HUES6 (cell line): Measurements from ENCODE around the gene PPM1H.

ENCODE experiments used
- H3K27ac ChIP-seq: 2 replicates; pipeline ENCODE4 v1.7.0; 2013; ENCODE audit warnings: low read depth, mild to moderate bottlenecking, low read length, inconsistent platforms
- H3K27me3 ChIP-seq: 2 replicates; pipeline ENCODE4 v1.6.1; 2013; ENCODE audit warnings: low read length; ENCODE audit not compliant: control insufficient read depth, insufficient read depth
- H3K36me3 ChIP-seq: 2 replicates; pipeline ENCODE4 v1.6.1; 2013; ENCODE audit warnings: low read length; ENCODE audit not compliant: control insufficient read depth, insufficient read depth
- H3K4me1 ChIP-seq: 2 replicates; pipeline ENCODE4 v1.6.1; 2013; ENCODE audit warnings: low read length; ENCODE audit not compliant: control insufficient read depth, insufficient read depth
- H3K4me3 ChIP-seq: 2 replicates; pipeline ENCODE4 v1.5.1; 2013; ENCODE audit warnings: low read depth, low read length
- H3K9ac ChIP-seq: one replicate; pipeline ENCODE4 v1.6.1; 2013; ENCODE audit warnings: mild to moderate bottlenecking, low read length
- H3K9me3 ChIP-seq: 2 replicates; pipeline ENCODE4 v1.6.1; 2013; ENCODE audit warnings: low read depth, low read length; ENCODE audit not compliant: control insufficient read depth, insufficient read depth

The PPM1H gene

DNA sequence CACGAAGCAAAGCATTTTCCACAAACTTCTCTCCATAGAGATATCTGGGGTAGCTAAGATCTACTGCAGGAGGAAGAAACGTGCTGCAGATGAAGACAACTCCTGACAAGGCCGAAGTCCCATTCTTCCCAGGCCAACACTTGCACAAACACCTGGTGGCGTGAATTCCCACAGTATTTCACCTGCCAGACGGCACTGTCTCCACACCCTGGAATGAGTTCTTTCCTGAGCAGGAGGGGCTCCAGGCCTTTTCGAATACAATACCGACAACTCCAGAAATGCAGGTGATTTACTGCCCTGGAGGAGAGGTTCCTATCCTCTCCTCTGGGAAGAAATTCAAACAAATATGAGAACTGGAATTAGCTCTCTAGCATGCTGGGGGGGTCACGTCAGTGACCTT, 288.4 kb downstream of the PPM1H start:
- Histone ChIP-seq H3K9ac (no peak overlapping the region), H3K36me3 (peaks cover 10% of the 10 kb centered on the region; the same call in 1 of the 2 replicates), H3K4me1 (peaks cover 35% of the 10 kb centered on the region), H3K4me3 (no peak overlapping the region), H3K27me3 (no peaks in the 10 kb centered on the region; the same call in 1 of the 2 replicates), H3K27ac (no peak overlapping the region), H3K9me3 (peaks cover 2% of the 10 kb centered on the region; the same call in 1 of the 2 replicates)

DNA sequence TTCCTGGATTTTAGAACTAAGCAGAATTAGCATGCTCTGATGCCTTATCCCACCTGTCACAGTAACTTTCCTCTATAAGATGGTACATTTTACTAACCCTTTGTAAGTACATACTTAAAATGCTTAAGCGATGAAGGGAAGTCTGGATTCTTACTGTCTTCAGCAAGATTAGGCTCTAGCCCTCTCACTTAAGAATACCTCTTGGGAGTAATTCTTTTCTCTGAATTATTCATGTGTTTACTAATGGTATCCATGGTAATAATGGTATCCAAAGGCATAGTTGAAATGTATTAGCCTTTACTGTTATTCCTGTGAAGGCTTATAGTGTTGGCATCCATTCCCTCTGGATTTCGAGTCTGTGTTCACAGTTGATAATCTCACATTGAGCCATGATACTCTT, 291.5 kb downstream of the PPM1H start:
- Histone ChIP-seq H3K27me3 (no peaks in the 10 kb centered on the region), H3K9ac (no peak overlapping the region), H3K36me3 (peaks cover 9% of the 10 kb centered on the region; the same call in 1 of the 2 replicates), H3K4me3 (no peak overlapping the region), H3K4me1 (peaks cover 44% of the 10 kb centered on the region), H3K27ac (no peak overlapping the region), H3K9me3 (no peaks in the 10 kb centered on the region)

DNA sequence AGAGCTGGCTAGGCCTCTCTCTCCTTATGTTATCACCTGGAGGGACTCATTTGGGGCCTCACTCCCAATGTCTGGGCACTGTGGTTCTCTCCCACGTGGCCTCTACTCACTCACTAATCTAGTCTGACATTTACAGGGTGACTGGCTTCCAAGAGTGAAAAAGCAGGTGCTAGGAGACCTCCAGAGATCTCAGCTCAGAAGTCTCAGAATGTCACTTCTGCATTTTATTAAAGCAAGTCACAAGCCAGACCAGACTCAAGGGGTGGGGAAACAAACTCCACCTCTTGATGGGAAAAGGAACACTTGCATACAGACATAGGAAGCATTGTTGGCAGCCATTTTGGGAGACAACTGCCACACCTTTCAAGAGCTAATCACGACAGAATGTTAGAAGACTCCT, 292.5 kb downstream of the PPM1H start:
- H3K27me3 ChIP-seq: no peaks in the 10 kb centered on the region
- H3K36me3 ChIP-seq: peaks cover 5% of the 10 kb centered on the region; the same call in 1 of the 2 replicates
- peaks cover 43% of the 10 kb centered on the region for H3K4me1 ChIP-seq
- no peak overlapping the region for H3K27ac ChIP-seq
- H3K9me3 ChIP-seq: no peaks in the 10 kb centered on the region
- no peak overlapping the region for H3K9ac ChIP-seq
- H3K4me3 ChIP-seq: no peak overlapping the region

DNA sequence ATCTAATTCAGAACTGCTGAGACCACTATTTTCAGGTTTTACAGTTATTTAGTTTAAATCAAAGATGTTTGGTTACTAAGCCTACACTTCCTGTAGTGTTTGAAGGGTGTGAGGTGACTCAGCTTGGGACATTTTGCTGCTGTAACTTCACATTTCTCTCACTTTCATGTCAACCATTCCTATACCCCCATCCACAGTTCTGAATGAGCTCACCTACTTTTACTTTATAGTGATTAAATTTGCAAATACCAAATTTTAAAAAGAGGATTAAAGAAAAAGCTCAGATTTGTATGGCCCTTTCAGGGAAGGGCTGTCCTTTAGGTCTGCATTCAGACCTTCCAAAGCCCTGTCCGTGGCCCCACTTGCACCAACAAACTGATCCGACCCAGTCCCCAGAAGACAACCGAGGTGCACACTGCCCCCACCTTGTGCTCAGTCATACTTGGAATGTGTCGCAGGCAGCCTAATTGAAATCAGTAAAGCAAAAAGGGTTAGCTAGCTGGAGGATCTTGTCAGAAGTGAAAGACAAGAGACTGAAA, 294.0 kb downstream of the PPM1H start:
- H3K27ac ChIP-seq: 0 out of 2 replicates have a peak overlapping the region, but pooled peaks have one; percentile 18
- H3K27me3 ChIP-seq: no peaks in the 10 kb centered on the region
- no peaks in the 10 kb centered on the region for H3K36me3 ChIP-seq
- peak overlapping the region; percentile 34 for H3K9ac ChIP-seq
- H3K4me1 ChIP-seq: peaks cover 31% of the 10 kb centered on the region
- no peak overlapping the region for H3K4me3 ChIP-seq
- no peaks in the 10 kb centered on the region for H3K9me3 ChIP-seq

DNA sequence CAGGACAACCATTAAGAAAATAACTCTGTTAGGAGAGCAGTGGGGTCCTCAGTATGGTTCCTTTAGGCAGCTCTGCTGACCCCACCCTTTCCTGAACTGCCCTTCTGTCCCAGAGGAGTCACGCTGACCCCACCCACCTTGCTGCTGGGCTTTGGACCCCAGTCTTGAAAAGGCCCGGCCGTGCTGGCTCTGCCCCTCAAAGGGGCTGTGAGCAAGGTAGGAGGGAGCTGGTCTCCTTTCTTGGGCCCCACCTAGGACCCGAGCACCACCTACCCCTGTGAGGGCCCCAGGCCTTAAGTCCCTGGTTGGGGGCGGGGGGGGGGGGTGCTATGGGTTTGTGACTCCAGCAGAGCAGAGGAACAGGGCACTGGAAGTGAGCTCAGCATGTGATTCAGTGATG, 297.3 kb downstream of the PPM1H start:
- H3K4me3 ChIP-seq: no peak overlapping the region
- no peak overlapping the region for H3K9ac ChIP-seq
- no peak overlapping the region for H3K27ac ChIP-seq
- H3K9me3 ChIP-seq: no peaks in the 10 kb centered on the region
- no peaks in the 10 kb centered on the region for H3K36me3 ChIP-seq
- H3K4me1 ChIP-seq: peaks cover 26% of the 10 kb centered on the region
- H3K27me3 ChIP-seq: peaks cover 13% of the 10 kb centered on the region; the same call in 1 of the 2 replicates

DNA sequence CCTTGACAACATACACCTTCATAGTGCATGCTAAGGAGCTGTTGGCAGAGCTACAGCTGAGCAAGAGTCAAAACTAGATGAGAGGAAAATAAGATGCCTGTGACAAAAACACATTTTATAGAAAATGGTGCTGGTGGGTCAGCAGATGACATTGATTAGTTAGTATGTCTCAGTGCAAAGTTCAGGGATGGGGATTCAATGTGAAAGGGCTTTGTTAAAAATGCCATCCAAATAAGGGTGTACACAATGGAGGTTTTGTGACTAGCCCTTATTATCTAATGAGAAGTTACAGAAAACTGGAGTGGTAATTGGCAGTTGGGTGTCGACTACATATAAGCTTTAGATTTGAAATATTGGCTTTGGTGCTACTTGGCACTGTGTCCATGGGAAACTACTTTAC, 299.3 kb downstream of the PPM1H start:
- Histone ChIP-seq H3K4me1 (peaks cover 31% of the 10 kb centered on the region), H3K27ac (no peak overlapping the region), H3K9ac (no peak overlapping the region), H3K36me3 (no peaks in the 10 kb centered on the region), H3K9me3 (no peaks in the 10 kb centered on the region), H3K27me3 (peaks cover 23% of the 10 kb centered on the region; the same call in 1 of the 2 replicates), H3K4me3 (no peak overlapping the region)

DNA sequence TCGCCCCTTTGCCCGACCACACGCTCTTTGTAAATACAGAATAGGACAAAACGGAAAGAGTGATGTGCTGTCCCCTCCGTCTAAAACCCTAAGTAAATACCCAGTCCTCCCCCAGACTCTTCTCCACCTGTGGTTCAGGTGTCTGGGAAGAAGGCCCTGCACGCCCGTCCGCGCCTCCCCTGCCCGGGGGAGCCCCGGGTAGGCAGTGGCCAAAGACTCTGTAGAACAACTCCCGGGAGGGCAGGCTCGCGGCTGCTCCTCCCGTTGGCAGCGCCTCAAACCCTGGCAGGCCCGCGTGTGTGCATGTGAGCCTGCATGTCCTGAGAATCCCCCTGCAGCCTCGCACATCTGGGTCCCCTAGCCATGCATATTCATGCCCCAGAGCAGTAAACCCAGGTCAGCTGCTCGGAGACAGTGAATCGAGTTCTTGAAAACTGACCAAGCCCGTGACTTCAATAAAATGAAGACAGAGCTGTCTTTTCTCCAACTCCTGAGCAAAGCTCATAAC, 302.5 kb downstream of the PPM1H start:
- Histone ChIP-seq H3K27me3 (peaks cover 25% of the 10 kb centered on the region; the same call in 1 of the 2 replicates), H3K4me1 (peaks cover 51% of the 10 kb centered on the region), H3K9me3 (no peaks in the 10 kb centered on the region), H3K9ac (peak overlapping the region; percentile 54), H3K27ac (no peak overlapping the region; the same call in 1 of the 2 replicates), H3K4me3 (peak overlapping the region; percentile 56), H3K36me3 (no peaks in the 10 kb centered on the region)

DNA sequence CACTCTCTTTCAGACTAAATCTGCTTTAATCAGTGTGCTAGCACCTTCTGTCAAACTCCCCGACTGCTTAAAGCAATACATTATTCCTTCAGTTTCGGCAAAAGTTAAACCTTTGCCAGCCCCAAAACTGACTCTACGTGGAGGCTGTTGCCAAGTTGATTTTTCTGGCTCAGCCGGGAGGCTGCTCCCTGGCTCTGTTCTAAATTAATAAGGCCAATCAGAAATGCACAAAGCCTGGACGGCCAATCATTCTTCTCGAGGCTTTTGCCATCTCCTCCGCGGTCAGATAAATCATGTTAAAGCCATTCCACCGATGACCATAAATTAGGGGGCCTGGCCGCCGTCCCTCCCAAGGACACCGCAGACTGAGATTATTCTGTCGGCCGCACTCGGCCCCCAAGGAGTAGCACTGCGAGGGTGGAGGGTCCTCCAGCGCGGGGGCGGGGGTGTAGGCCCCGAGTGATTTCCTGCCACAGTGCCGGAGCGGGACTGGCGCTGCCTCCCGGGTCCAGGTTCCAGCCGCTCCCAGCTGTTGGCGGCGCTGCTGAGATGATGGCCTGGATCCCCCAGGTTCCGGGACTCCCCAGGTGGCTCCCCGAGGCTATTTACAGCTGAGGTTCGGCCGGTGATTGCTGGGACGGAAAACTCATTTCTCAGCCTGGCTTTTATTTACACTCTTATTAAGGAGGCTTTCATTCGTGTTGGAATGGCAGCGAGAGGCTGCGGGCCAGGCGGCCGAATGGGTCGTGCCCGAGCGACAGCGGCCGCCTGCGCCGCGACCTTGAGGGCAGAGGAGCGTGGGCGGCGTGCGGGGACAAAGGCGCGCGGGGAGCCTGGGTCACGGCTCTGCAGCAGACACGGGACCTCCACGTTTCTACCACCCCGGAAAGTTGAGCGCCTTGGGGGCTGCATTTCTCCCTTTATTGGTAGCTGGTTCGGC, 303.2 kb downstream of the PPM1H start:
- peak overlapping the region; percentile 54 for H3K9ac ChIP-seq
- H3K27me3 ChIP-seq: peaks cover 25% of the 10 kb centered on the region; the same call in 1 of the 2 replicates
- H3K4me1 ChIP-seq: peaks cover 51% of the 10 kb centered on the region
- no peak overlapping the region; the same call in 1 of the 2 replicates for H3K27ac ChIP-seq
- H3K9me3 ChIP-seq: no peaks in the 10 kb centered on the region
- H3K4me3 ChIP-seq: peak overlapping the region; percentile 56
- no peaks in the 10 kb centered on the region for H3K36me3 ChIP-seq

DNA sequence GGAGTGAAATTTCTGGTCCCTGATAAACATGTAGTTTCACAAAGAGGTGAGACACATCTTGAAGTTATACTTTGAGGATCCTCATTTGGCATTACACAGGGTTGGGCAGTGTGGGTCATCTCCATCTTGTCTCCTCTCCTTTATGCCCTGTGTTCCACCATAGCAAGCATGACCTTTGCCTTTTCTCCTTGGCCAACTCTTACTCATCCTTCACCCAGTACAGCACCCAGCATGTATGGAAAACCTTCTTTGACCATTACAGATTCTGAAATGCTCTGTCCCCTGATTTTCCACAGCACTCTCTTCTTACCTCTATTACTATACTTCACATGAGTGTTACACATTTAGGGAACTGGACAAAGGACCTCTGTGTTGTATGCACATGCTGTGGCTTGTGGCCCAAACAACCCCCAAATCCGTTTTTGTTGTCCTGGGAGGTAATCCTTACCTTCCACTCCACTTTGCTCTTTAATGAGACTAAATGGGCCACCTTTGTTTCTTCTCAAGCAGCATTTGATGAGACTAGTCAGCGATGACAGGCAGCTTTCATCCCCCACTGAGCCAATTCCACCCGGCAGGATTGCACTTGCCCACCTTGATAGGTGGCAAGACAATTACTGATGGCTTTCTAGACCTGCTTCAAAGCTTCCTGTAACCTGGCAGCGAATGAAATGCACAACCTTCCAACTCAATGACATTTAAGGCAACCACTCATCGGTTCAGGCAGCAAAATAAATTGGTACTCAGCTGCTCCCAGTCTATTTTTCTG, 304.8 kb downstream of the PPM1H start:
- Histone ChIP-seq H3K4me3 (no peak overlapping the region), H3K4me1 (peaks cover 51% of the 10 kb centered on the region), H3K9ac (peak overlapping the region; percentile 35), H3K27me3 (peaks cover 25% of the 10 kb centered on the region; the same call in 1 of the 2 replicates), H3K27ac (no peak overlapping the region), H3K36me3 (no peaks in the 10 kb centered on the region), H3K9me3 (no peaks in the 10 kb centered on the region)

DNA sequence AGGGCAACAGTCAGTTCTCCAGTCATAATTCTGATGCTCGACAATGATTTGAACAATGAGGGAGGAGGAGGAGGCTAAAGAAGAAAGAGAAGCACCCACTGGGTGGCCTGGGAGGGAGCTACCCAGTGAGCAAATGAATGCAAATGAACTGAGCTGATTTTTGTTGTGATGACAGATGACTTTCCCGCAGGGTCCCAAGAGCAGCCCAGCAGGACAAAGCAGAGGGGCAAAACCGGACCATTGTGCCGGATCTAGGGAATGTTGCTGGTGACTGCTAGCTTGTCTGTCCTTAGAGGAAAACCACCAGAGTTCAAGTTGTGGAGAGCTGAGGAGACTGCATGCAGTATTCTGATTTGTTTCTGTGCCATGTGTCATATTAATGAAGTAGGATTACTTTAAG, 305.5 kb downstream of the PPM1H start:
- Histone ChIP-seq H3K36me3 (no peaks in the 10 kb centered on the region), H3K9ac (peak overlapping the region; percentile 35), H3K4me3 (no peak overlapping the region), H3K4me1 (peaks cover 51% of the 10 kb centered on the region), H3K27ac (no peak overlapping the region), H3K27me3 (peaks cover 25% of the 10 kb centered on the region; the same call in 1 of the 2 replicates), H3K9me3 (no peaks in the 10 kb centered on the region)
